HPDE6-E6E7 (cell line): ENCODE measurements around the gene CCSER1.
"Not testable (repeated sequence)": the region's sequence is repeated elsewhere in the genome, so short reads cannot be mapped to it uniquely, and the experiment has no call there.

ENCODE experiments used
- DNase-seq: peaks from one replicate; pipeline ENCODE4 v3.0.0; 2011; ENCODE audit warnings: missing footprints; ENCODE audit errors: extremely low spot score

Gene CCSER1

GRCh38 chr4:91279899-91280298 lies 1152.7 kb downstream of the CCSER1 start:
- no peak for DNase-seq

GRCh38 chr4:91280551-91281290 lies 1153.5 kb downstream of the CCSER1 start:
- DNase-seq: no peak

- DNase-seq: no peak
Observed at GRCh38 chr4:91282217-91282616, 1155.0 kb downstream of the CCSER1 start.

GRCh38 chr4:91283726-91284230 lies 1156.6 kb downstream of the CCSER1 start:
- DNase-seq: no peak

GRCh38 chr4:91284480-91284879 lies 1157.3 kb downstream of the CCSER1 start:
- no peak for DNase-seq

- DNase-seq: no peak
Observed at GRCh38 chr4:91285487-91285886, 1158.3 kb downstream of the CCSER1 start.

GRCh38 chr4:91288702-91289311 lies 1161.6 kb downstream of the CCSER1 start:
- no peak for DNase-seq

- DNase-seq: no peak
Observed at GRCh38 chr4:91298156-91298700, 1171.0 kb downstream of the CCSER1 start.

GRCh38 chr4:91298824-91299223 lies 1171.6 kb downstream of the CCSER1 start:
- no peak for DNase-seq

GRCh38 chr4:91302120-91302519 lies 1174.9 kb downstream of the CCSER1 start:
- DNase-seq: no peak

- no peak for DNase-seq
Observed at GRCh38 chr4:91304292-91304691, 1177.1 kb downstream of the CCSER1 start.

GRCh38 chr4:91317434-91317833 lies 1190.2 kb downstream of the CCSER1 start:
- no peak for DNase-seq

- no peak for DNase-seq
Observed at GRCh38 chr4:91319556-91320268, 1192.5 kb downstream of the CCSER1 start.

GRCh38 chr4:91322961-91323360 lies 1195.8 kb downstream of the CCSER1 start:
- no peak for DNase-seq

- peak; percentile 16 for DNase-seq
Observed at GRCh38 chr4:91325495-91325894, 1198.3 kb downstream of the CCSER1 start.

- DNase-seq: not testable (repeated sequence)
Observed at GRCh38 chr4:91326167-91326566, 1199.0 kb downstream of the CCSER1 start.

- no peak for DNase-seq
Observed at GRCh38 chr4:91330555-91331137, 1203.5 kb downstream of the CCSER1 start.

GRCh38 chr4:91340822-91341221 lies 1213.6 kb downstream of the CCSER1 start:
- DNase-seq: no peak

GRCh38 chr4:91345632-91346031 lies 1218.4 kb downstream of the CCSER1 start:
- DNase-seq: no peak

GRCh38 chr4:91356496-91356895 lies 1229.3 kb downstream of the CCSER1 start:
- not testable (repeated sequence) for DNase-seq

GRCh38 chr4:91358016-91358415 lies 1230.8 kb downstream of the CCSER1 start:
- DNase-seq: not testable (repeated sequence)

- DNase-seq: not testable (repeated sequence)
Observed at GRCh38 chr4:91358621-91359020, 1231.4 kb downstream of the CCSER1 start.
